NCI-H1105 (cell line): ENCODE results near the gene TEX264.

ENCODE experiments used
- DNase-seq: peaks from one replicate; lab custom pipeline; 2025; lab: John Stamatoyannopoulos, UW

TEX264 gene

GRCh38 chr3:51673802-51674654, 3.0 kb downstream of the TEX264 start:
- no peak for DNase-seq

DNA sequence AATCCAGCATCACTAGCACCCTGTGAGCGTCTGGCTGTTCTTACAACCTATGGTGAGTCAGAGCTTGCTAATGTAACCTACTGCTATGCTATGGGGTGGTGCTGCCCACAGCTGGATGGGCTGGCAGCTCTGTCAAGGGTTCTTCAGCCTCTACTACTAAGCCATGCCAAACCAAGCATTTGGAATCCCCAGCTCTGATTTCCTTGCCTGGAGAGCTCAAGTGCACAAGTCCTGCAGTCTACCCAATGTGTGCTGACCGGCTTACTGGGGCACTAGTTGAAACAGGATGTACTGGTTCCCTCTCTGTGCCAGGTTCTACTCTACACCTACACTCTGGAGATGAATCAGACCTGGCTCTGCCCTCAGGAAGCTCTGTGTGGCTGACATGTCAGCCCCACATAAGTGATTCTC, 4.2 kb downstream of the TEX264 start:
- no peak for DNase-seq

DNA sequence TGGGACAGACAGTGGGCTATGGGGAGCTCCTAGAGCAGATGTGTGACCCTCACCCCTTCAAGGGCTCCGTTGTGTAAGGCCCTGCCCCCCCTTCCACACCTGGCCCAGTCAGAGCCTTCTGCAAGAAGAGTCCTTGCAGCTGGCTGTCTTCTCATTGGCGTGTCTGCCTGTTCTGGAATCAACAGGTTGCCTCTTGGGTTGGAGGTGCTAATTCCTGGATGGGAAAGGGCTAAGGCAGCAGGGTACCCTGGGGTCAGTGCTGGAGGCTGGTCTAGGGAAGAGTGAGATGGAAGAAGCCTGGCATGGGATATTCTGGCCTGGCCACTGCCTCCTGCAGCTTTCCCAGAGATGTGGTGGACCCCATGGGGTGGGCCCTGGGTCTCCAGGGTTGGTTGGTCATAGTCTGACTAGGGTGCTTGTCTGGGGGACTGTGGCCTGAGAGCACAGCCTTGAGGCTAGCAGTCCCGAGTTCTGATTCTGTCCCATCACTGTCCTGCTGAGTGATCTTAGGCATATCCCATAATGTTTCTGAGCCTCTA, 5.1 kb downstream of the TEX264 start:
- no peak for DNase-seq

GRCh38 chr3:51677358-51677757, 6.3 kb downstream of the TEX264 start:
- DNase-seq = no peak

- no peak for DNase-seq
Measured at GRCh38 chr3:51678186-51678585, 7.1 kb downstream of the TEX264 start.

- no peak for DNase-seq
Measured at GRCh38 chr3:51678641-51679040, 7.6 kb downstream of the TEX264 start.

DNA sequence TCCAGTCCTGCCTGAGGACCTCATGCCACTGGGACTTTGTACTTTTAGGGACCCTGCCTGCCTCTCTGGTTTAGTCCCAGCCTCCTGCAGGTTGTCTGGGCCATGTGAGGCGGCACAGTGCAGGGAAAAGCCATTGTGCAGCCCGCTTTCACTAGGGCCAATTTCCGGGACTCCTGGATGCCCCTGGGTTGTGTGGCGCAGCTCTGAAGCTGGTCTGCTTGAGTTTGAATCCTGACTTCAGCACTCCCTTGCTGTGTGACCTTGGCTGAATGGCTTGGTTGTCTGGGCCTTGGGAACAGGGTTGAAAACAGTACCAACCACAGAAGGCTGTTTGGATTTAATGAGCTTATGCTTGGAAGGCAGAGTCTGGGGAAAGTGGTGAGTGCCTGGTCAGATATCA, 8.3 kb downstream of the TEX264 start:
- no peak for DNase-seq

GRCh38 chr3:51679777-51680176, 8.7 kb downstream of the TEX264 start:
- no peak for DNase-seq

DNA sequence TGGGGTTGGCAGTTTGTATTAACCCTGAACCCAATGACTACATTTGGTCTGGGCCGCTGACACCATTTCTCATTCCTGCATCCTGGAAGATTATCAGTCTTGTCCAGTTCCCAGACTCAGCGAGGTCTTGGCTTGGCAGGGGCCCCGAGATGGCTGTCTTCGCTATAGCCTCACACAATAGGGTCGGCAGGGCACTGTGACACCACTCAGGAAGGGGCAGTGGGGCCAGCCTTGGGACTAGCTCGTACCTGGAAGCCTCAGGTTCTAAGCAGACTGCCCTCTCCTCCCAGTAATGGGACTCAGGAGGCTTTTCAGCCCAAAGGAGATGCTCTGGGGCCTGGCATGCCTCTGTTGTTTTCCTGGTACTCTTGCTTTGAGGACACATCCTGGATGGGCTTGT, 9.1 kb downstream of the TEX264 start:
- DNase-seq = no peak

- no peak for DNase-seq
Measured at GRCh38 chr3:51680663-51681230, 9.7 kb downstream of the TEX264 start.

- DNase-seq = no peak
Measured at GRCh38 chr3:51681453-51681852, 10.4 kb downstream of the TEX264 start.

GRCh38 chr3:51682079-51682478, 11.0 kb downstream of the TEX264 start:
- DNase-seq = peak; percentile 17

DNA sequence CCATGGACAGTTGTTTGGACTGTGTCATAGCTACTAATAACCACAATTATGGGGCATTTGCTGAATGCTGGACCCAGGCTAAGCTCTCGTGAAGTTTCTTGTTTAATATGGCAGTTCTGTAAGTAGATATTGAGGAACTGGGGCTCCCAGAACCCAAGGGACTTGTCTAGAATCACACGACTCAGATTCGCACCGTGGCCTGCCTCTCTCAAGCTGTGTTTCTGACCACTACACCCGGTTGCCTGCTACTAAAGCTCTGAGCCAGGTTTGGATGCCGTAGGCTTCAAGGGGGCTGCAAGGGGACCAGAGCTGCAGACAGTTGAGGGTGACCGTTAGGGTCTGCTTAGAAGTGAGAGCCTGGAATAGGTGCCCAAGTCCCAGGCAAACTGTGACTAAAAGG, 11.5 kb downstream of the TEX264 start:
- no peak for DNase-seq

- no peak for DNase-seq
Measured at GRCh38 chr3:51683566-51683965, 12.5 kb downstream of the TEX264 start.

GRCh38 chr3:51684971-51685751, 14.1 kb downstream of the TEX264 start:
- no peak for DNase-seq

DNA sequence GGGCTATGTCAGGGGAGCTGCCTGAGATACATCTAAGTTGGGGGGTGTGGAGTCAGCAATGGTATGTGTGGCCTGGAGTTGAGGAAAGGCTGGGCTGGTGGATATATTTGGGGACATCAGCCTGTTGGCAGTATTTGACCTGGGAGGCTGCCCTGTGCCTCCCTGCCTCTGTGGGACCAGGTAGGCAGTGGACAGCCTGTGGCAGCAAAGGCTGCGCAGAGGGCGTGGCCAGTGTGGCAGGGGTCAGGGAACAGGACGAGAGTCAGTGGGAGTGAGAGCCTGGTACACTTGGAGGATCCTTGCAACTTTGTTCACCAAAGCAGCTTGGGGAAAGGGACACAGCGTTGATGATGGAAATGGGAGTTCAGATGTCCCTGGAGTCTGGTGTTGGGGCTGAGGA, 15.0 kb downstream of the TEX264 start:
- DNase-seq = no peak

GRCh38 chr3:51686512-51687215, 15.6 kb downstream of the TEX264 start:
- DNase-seq = no peak

DNA sequence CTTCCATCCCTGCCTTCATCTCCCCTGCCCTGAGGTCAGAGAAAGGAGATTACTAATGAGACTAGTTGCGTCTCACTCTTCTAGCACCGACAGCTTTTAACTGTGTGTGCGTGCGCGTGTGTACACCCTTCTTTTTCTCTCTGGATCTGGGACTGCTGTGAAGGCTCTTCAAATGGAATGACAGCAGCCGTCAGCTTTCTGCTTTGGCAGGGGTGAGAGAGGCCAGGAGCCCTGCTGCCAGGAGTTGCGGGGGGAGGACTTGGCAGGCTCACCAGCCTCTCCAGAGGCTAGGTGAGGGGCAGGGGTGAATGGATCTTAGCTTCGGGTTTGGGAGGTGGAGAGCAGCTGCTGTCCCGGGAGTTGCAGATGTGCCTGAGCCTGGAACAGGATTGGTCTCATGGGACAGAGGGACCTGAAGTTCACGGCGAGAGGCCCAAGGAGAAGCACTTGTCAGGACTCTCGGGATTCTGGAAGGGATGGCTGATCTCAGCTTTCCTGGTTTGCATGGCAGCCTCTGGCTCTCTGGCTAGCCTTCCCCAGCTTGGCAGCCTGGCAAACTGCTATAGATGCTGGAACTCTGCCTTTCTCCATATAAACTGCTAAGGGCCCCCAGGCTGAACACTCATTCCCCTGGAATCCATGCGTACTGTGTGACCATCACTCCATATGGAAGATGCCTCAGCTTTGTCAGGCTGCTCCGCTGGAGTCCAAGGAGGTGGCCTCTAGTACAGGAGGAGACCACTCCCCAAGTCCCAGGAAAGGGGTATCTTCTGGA, 16.6 kb downstream of the TEX264 start:
- DNase-seq = no peak

- no peak for DNase-seq
Measured at GRCh38 chr3:51688206-51688600, 17.2 kb downstream of the TEX264 start.

DNA sequence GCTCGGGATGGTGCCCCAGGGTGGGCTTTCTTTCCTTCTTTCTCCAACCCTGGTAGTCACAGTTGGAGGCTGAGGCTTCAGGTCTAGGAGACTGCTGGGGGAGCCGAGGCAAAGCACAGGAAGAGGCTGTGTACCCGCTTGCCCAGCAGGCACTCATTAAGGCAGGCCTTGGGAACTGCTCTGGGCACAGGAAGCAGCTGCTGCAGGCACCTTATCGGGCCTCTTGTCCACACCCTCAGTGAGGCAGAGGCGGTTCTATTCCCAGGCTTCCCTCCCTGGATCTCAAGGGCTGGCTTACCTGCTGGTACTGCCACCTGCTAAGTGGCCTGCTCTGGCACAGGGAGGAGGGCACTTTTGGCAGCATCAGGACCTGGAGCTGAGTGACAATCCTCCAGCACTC, 20.0 kb downstream of the TEX264 start:
- no peak for DNase-seq

- DNase-seq = no peak
Measured at GRCh38 chr3:51691949-51692348, 20.9 kb downstream of the TEX264 start.
